ENCODE results near the gene GTPBP10.
A peak's percentile ranks its signal among the peaks of the same experiment; 100 is the strongest.

GTPBP10 gene

DNA sequence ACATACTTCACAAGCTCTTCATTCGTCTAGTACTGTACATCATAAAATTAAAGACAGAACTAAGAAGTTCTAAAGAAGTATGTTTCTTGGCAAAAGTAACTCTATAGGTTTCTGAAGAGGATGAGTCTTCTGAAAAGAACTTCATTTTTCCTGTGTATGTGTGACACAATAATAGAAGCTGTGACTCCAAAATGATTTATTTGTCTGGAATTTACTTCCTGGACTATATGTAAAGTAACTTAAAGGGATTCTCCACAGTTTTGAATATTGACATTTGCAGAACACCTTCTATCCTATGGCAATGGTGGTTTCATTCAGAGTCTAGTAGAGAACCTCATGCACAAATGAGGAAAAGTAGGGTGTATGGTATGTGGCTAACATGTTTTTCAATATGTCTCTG is 36.9 kb downstream of the GTPBP10 start:
- peak; percentile 87 for DNase-seq

DNA sequence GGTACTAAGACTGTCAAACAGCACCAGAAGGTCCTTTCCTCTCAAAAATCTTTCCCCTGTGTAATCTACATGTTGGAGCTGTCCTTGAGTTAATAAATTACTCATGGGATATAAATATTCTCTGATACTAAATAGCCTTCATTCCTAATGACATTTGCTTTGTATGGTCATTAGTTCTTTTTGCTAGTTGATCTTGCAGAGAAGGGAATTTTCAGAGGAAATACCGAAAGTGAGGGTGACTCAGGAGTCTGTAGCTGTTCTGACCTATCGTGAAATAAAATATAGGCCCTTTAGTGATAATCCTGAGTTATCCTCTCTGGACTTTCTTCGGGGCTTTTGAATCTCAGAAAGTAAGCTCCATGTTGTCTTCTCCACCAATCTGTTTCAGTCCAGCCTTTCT is 37.3 kb downstream of the GTPBP10 start:
- DNase-seq = peak; percentile 76

DNA sequence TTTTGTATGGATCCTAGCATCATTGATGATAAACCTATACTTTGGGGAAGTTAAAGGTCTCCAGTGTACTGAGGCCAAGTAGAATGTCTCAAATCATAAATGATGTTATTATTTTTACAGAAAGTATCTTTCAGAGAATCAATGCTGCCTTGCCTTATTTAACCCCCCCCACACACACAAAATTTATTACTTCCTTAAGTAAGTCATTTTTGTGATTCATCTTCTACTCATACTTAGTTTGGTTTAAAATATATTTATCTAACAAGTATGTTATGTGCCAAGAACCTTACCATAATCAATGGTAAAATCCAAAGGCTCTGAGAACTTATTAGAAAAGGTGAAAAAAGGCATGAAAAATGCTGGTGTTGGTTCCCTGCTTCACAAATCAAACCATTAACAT is 37.9 kb downstream of the GTPBP10 start:
- peak; percentile 54 for DNase-seq

DNA sequence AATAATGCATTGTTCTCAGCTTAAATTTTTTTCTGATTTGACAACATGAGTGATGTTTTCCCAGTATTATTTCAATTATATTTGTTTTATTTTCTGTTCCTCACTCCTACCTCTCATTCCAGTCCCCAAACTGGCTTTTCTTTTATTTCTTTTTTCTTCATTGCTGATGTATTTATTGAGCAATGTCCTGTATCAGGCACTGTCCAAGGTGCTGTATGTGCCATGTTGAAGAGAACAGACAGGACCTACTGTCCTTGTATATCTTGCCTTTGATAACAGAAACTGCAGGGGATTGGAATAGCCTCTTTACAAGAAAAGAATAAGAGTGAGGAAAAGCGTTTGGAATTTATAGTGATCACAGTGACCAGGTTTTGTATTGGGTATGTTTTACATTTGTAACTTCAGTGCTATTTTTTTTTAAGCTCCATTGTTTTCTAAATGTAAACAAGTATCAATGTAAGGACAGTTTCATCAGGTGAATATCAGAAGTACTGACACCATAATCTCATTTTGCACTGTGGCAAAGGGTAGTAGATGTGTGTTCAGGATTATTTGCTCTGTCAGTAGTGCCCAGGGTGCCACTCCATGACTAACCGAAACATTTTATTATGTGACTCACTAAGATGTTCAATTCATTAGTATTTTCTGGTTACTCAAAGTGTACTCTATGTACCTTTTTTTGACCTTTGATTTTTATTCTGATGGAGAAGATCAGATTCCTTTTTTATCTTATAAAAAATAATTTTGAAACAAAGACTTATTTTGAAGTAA is 41.1 kb downstream of the GTPBP10 start:
- peak; percentile 7 for DNase-seq

DNA sequence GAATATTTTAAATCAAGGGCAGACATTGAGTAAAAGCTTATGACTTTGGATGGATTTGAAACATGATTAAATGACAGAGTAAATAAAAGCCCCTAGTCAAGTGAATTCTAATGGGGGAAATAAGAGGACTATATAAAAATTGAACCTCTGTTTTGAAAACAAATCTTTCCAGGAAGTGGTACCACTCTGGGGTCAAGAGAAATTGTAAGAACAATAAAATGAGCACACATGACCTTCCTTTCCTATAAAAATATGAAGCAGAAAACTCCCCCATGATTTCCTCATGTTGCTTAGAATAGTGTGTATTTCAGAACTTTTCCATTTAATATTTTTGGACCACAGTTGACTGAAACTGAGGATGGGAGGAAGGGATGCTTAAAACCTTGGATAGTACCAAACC is 44.4 kb downstream of the GTPBP10 start:
- no peak for DNase-seq

DNA sequence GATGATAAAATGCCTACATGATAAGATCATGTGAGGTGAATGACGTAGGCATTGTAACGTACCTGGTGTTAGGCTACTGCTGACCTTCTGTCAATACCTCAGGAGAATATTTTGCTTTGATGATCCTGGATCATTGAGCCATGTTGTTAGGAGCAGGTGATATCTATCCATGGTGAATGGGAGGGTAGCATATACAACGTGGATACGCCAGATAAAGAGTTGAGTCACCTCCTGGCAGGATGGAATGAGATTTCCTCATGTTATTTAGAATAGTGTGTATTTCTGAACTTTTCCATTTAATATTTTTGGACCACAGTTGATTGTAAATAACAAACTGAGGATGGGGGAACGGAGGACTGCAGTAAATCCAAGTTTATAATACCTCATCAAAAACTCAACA is 45.0 kb downstream of the GTPBP10 start:
- no peak for DNase-seq

DNA sequence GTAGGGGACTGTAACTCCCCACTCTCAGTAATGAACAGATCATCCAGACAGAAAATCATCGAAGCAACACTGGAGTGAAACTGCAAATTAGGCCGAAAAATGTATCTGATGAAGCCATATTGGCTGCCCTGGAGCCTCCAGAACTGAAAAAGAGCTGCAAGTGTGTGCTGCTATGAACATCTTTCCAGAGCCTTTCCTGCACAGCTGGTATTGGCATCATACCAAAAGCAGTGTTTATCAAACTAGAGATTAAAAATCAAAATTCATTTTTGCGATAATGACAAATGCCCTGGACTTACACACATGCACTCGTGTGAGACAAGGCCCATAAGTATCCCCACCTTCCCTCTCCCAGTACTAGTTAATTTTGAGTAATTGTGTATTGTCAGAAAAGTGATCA is 49.9 kb downstream of the GTPBP10 start:
- DNase-seq = no peak

DNA sequence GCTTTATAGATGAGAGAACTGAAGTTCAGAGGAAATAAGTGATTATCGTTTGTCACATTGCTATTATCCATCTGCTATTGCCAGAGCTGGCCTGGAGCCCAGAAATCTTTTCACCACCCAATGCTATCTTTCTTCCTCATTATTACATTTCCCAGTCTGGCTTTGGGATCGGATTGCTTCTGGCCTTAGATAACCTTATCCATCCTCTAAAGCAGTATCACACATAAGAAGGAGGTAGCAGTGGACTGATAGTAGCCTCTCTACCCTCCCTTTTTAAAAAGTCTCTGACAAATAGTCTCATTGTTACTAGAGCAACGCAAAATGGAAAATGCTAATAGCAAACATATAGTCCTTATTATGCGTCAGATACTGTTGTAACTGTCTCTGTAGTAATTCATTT is 55.5 kb downstream of the GTPBP10 start:
- DNase-seq = peak; percentile 63

DNA sequence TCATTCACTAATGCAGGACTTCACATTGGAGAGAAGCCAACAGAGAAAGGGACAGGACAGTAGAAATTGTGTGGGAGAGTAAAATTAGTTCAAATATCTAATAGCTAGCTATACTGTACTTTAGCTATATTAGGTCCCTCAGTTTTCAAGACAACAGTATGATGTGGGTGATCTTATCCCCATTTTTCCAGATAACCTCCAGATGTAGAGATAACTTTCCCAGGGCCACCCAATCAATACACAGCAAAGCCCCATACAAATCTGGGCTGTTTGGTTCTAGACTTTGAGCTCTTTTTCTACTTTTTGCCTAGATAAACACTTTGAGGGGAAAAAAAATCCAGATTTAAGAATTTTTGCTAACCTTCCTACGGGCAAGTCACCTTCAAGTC is 56.3 kb downstream of the GTPBP10 start:
- DNase-seq = no peak

DNA sequence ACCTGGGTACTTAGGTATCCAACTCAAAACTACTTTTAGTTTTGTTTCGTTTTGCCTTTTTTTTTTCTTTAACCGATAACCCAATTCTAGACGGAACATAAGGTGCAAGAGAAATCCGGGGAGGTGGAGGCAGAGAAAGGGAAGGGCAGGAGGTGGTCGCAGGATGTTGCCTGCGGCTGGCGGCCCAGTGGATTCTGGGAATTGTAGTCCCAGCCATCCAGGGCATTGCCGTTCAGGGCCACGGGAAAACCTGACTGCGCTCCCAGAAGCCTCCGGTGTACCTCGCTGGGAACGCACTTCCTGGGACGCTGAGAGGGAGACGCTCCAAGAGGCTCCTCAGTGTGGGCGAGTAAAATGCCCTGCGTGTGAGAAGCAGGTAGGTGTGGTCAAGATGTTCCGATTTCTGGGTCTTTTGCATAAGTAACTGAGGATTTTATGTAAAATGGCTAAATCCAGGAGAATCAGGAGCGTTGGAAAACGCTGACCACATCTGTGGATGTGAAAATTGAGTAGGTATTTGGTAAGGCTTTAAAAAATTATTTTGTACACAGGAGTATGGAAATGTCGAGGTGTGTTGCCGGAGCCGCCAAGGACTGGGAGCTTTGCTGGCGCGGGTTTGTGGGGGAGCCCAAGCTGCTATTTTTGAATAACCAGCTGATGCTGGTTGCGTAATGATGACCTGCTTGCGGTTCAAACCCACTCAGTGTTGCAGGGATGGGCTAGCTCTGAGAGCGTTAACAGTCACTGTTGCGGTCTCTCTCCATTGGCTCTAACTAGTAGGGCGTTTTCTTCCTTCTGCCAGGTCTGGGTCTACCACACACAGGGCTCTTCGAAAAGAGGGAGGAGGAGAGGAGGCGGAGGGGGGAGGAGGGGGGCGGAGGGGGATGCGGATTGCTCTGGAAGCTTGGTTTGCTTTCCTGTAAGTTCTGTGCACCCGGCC is 56.9 kb downstream of the GTPBP10 start, which contains the start of gene CLDN12:
Gene CLDN12, plus strand, starts transcription at position 288 of the 940 bp plus-strand sequence. CDS start 9,216 bp downstream, outside the sequence.
- peak; percentile 97 for DNase-seq

DNA sequence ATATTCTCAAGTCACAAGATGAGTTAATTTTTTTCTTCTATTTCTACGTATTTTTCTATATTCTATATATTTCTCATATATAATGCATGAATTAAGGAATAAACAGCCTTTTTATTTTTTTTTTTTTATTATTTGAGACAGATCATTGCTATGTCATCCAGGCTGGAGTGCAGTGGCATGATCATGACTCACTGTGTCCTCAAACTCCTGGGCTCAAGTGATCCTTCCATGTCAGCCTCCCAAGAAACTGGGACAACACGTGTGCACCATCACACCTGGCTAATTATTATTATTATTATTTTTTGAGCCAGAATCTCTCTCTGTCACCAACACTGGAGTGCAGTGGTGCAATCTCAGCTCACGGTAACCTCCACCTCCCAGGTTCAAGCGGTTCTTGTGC is 58.3 kb downstream of the GTPBP10 start:
- DNase-seq = no peak

DNA sequence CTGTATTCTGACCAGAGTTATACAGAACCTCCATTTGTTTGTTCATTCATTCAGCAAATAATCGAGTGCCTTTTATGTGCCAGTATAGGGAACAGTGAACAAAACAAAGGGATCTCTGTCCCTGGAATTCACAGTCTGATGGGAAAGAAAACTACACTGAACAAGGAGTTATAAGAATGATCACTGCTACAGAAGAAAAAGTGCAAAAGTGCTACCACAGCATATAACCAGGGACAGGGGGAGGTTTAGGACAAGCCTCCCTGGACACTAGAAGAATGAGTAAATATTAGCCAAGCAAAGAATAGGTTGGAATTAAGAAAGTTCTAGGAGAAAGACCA is 60.9 kb downstream of the GTPBP10 start:
- no peak for DNase-seq

DNA sequence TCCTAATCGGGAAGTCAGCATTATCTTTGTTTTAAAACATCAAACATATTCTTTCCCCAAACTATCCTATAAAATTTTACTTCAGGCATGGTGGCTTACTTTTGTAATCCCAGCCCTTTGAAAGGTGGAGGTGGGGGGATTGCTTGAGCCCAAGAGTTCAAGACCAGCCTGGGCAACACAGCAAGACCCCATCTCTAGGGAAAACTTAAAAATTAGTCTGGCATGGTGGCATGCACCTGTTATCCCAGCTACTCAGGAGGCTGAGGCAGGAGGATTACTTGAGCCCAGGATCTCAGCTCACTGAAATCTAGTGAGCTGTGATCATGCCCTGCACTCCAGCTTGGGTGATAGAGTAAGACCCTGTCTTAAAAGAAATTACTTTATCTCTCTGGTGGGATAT is 61.6 kb downstream of the GTPBP10 start:
- no peak for DNase-seq

DNA sequence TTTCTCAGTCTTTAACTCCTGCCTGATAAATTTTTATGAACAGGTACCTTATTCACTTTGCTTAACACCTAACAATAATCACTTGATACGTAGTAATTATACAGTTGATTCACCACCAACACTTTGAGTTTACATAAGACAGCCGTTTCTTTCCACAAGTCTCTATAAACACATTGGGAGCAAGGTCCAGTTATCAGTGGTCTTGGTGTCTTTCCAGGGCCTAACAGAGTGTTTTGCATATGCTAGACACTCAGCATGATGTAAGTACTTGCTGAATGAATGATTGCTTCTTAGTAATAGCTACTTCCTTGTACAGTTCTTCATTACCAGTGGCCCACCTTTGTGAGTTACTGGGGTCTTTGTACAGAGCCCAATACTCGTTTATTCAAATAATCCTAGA is 63.2 kb downstream of the GTPBP10 start:
- no peak for DNase-seq

DNA sequence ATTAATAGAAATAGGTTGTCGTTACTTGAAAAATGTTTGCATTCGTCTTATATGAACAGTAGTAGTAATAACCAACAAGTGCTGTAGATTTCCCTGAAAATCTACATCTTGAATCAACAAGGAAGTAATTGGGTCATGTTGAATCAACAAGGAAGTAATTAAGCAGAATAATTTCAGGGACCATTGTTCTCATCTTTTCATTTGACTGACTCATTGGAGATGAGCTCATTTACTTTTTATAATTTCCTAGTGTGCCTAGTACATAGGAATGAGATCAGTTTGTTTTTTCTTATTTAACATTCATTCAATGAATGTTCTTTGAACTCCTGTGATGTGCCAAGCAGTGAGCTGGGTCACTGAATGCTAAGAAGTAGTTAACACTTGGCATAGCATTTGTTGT is 65.0 kb downstream of the GTPBP10 start:
- DNase-seq = no peak

DNA sequence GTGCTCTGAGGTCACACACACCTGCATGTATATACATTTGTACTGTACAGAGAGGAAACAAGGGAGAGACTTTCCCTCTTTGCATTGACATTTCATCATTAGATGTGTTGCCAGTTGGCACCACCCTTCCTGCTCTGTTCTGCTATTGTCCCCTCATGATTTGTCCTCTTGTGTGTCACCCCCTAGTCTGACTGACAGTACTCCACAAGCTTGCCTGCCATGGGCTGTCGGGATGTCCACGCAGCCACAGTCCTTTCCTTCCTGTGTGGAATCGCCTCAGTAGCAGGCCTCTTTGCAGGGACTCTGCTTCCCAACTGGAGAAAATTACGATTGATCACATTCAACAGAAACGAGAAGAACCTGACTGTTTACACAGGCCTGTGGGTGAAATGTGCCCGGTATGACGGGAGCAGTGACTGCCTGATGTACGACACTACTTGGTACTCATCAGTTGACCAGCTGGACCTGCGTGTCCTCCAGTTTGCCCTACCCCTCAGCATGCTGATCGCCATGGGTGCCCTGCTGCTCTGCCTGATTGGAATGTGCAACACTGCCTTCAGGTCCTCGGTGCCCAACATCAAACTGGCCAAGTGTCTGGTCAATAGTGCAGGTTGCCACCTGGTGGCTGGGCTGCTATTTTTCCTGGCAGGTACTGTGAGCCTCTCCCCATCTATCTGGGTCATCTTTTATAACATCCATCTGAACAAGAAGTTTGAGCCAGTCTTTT is 66.1 kb downstream of the GTPBP10 start:
- DNase-seq = no peak

DNA sequence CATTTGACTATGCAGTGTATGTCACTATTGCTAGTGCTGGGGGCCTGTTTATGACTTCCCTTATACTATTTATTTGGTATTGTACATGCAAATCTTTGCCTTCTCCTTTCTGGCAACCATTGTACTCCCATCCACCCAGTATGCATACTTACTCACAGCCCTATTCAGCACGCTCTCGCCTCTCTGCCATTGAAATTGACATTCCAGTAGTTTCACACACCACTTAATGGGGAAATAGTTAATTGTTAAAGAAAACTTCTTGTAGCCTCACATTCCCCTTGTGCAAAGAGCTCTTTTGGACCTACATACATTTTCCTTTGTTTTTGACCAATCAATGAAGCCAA is 66.6 kb downstream of the GTPBP10 start:
- DNase-seq = no peak

DNA sequence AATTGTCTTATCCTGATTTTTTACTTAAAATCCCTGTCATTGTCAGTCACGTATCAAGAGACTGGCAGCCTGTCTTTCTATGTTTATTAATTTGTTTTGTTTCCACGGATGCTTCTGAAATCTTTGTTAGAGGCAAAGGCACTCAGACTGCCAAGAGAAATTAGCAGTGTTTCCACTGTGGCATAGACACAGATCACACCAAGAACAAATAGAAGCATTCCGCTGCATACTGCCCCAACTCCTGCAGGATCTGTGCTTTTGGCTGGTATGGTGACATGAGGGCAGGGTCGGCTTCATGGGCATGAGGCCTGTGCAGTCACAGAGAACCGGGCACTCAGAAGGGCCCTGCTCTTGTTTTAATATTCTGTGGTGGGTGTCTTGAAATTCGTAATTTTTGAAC is 75.1 kb downstream of the GTPBP10 start:
- DNase-seq = no peak

DNA sequence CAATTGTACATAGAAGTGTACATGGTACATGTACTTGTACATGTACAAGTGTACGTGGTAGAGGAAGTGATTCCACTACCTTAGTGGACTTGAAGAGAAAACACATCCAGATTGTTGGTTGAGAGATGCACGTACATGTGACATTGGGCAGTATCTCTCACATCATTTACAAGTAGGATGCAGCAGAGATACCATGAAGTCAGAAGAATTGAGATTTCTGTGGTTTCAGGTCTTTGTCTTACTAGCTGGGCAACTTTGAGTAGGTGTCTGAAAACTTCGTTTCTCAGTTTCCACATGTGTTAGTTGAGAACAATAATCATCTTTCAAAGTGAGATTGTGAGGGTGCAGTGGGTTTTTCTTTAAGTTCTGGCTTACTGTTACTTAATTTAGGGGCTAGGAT is 78.2 kb downstream of the GTPBP10 start:
- DNase-seq = no peak

DNA sequence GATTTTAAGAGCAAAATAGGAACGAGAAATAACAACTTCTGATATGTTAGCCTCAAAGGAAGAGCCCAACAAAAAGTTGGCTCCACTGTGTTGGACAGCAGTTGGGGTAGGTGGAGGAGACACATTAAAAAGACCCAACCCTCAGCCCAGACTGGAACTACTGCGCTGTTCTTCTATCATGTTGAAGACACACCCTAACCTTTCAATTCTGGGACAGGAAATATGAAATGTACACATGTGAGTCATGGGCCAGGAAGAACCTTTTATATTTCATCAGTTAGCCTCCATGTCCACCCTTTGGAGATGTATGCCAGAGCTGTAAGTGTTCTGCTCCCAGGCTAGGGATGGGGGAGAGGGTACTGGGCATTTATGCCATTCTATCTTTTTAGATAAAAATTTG is 78.9 kb downstream of the GTPBP10 start:
- no peak for DNase-seq

DNA sequence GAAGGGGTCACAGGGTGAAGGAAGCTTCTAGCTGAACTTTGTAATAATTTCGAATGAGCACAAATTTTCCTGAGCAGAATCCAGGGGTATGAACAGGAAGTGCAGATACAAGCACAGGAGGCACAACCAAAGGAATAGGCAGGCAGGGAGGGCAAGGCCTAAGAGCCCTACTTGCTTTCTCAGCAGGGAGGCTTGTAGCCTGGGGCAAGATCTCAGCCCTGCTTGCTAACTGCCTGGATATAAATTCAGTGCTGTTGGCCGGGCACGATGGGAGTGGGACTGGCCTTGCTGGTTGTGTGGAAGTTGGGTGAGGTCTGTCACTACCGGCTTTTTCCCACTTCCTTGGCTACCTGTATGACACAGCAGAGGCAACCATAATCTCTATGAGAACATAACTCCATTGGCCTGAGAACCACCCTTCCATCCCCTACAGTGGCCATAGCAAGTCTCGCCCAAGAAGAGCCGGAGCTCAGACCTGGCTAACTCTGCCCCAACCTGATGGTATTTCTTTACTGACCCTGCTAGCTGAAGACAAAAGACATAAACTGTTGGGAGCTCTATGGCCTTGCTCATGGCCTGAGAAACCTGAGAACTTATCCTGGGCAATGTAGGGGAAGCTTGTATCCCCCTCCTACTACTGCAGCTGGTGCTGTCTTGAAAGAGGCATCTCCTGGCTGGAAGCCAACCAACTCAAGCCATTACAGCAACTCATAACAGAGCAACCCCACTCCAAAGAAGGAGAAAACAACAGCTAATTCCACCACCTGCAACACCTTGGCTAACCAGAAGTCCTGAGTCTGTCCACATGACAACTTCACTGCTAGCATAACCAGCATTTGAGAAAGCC is 84.3 kb downstream of the GTPBP10 start:
- DNase-seq = peak; percentile 3

DNA sequence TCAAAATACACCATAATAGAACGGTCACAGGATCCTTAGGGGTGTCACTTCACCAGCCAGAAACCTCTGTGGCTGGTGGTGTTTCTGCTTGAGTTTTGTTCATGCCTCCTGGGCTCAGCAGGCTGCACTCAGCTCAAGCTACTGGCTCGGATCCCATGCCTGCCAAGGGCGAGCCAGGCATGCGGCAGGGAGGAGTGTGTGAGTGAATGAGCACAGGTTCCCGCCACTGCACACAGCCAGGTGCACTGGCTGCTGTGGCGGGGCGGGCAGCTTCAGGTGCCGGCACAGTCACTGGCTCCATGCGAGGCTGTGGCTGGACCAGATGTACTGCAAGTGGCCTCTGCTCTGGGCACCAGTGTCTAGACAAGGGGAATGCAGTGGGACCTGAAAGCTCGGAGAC is 86.2 kb downstream of the GTPBP10 start:
- no peak for DNase-seq
